Fibroblast of lung (primary cell): ENCODE measurements around the gene STON1. TPM values are rescaled to one million over a fixed set of nuclear protein-coding genes. Genes with fewer than 3 reads are reported as not detected.

Source experiments
- DNase-seq, 2 donors: peaks; one replicate each; pipeline versions ENCODE4 v3.0.0 to v3.0.0-alpha.2; 2010; ENCODE audit warnings: low read depth in 2 of 2
- H2AFZ ChIP-seq: 2 replicates; pipeline ENCODE4 v1.5.1; 2012; ENCODE audit warnings: low read length, control low read depth, inconsistent platforms
- H3K27ac ChIP-seq: 2 replicates; pipeline ENCODE4 v1.5.1; 2011; ENCODE audit warnings: low read length, control low read depth; ENCODE audit not compliant: insufficient read depth
- H3K27me3 ChIP-seq: 2 replicates; pipeline ENCODE4 v1.5.1; 2011; ENCODE audit warnings: mild to moderate bottlenecking, low read length; ENCODE audit not compliant: control insufficient read depth, insufficient read depth
- H3K36me3 ChIP-seq: 2 replicates; pipeline ENCODE4 v1.5.1; 2011; ENCODE audit warnings: low read length; ENCODE audit not compliant: control insufficient read depth, insufficient read depth
- H3K4me1 ChIP-seq: 2 replicates; pipeline ENCODE4 v1.5.1; 2011; ENCODE audit warnings: low read length; ENCODE audit not compliant: control insufficient read depth, insufficient read depth; ENCODE audit errors: extremely low read depth
- H3K4me2 ChIP-seq: 2 replicates; pipeline ENCODE4 v1.5.1; 2011; ENCODE audit warnings: low read length, control low read depth; ENCODE audit not compliant: insufficient read depth; ENCODE audit errors: extremely low read depth
- H3K4me3 ChIP-seq, 4 experiments: fragments of 200-600 bp in 1 of 4; sonication (generic) in 1 of 4; replicated peaks in 1 of 4; 2 replicates each; pipeline ENCODE4 v1.5.1; 2011 to 2016; ENCODE audit warnings: low read length in 4 of 4, low read depth in 3 of 4, mild to moderate bottlenecking in 3 of 4, control low read depth in 2 of 4, inconsistent platforms in 1 of 4, mixed read lengths in 1 of 4; ENCODE audit not compliant: insufficient read depth in 1 of 4; ENCODE audit errors: control extremely low read depth in 1 of 4
- H3K79me2 ChIP-seq: 2 replicates; pipeline ENCODE4 v1.5.1; 2012; ENCODE audit warnings: mild to moderate bottlenecking, low read length, inconsistent platforms; ENCODE audit not compliant: control insufficient read depth, insufficient read depth
- H3K9ac ChIP-seq: 2 replicates; pipeline ENCODE4 v1.5.1; 2011; ENCODE audit warnings: mild to moderate bottlenecking, low read length, control low read depth; ENCODE audit not compliant: insufficient read depth
- H3K9me3 ChIP-seq: 2 replicates; pipeline ENCODE4 v1.5.1; 2012; ENCODE audit warnings: low read depth, low read length; ENCODE audit not compliant: control insufficient read depth, insufficient read depth
- H4K20me1 ChIP-seq: 2 replicates; pipeline ENCODE4 v1.5.1; 2011; ENCODE audit warnings: low read length; ENCODE audit not compliant: control insufficient read depth, insufficient read depth; ENCODE audit errors: extremely low read depth
- EZH2 ChIP-seq: IDR thresholded peaks from 2 replicates; pipeline ENCODE4 v1.5.1; 2012; ENCODE audit warnings: low read length, control low read depth, mild to moderate bottlenecking; ENCODE audit errors: missing control alignments
- polyA plus RNA-seq, 2 donors: library from polyadenylated mRNA; depleted of rRNA in 1 of 2; stranded (reverse) in 1 of 2; unstranded in 1 of 2; fragments of >200 nt; gene quantifications; 2 replicates each; pipeline ENCODE4 v1.2.1, GENCODE V29; 2011 to 2012; ENCODE audit warnings: missing spikeins in 1 of 2
- total RNA-seq: library from RNA; depleted of rRNA; stranded (reverse); fragments of >200 nt; gene quantifications from 2 replicates; pipeline ENCODE4 v1.2.1, GENCODE V29; 2014
- TF ChIP-seq, protein P1 (sequence below), 2 donors: IDR thresholded peaks in 1 of 2; conservative IDR thresholded peaks in 1 of 2; 1 replicate in 1 of 2; 2 replicates in 1 of 2; pipeline ENCODE4 v1.5.1; 2011 to 2012; ENCODE audit warnings: low read length in 2 of 2, control low read depth in 1 of 2, inconsistent platforms in 1 of 2, low read depth in 1 of 2, mild to moderate bottlenecking in 1 of 2

The STON1 gene
- total and polyA plus RNA-seq, 2 donors (not counting 1 experiment from before 2014, with no cell fraction given) = 11.3 to 16.7 TPM

DNA sequence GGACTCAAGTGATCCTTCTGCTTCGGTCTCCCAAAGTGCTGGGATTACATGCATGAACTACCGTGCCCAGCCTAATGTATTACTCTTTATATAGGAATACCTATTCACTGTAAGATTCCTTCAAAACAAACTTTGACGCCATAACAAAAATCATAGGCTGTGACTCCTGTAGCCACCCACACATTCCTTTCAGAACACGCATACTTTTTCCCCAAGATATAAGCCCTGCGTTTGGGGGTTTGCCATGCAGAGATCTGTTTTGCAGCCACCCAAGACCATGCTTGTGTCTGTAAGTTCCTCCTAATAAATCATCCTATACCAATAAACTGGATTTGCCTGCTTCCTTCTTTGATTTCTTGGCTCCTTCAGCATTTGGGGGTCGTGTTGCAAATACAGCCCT, 46.0 kb upstream of the STON1 start:
- Histone ChIP-seq H3K9ac (no peak overlapping the region), H3K79me2 (no peaks in the 10 kb centered on the region), H3K4me2 (no peak overlapping the region), H3K36me3 (peaks cover 2% of the 10 kb centered on the region), H3K4me1 (peaks cover 4% of the 10 kb centered on the region), H3K9me3 (no peaks in the 10 kb centered on the region), H3K27ac (no peak overlapping the region), H3K4me3 (no peak overlapping the region), H4K20me1 (no peaks in the 10 kb centered on the region), H2AFZ (no peak overlapping the region), H3K27me3 (no peaks in the 10 kb centered on the region)
- TF ChIP-seq, protein P1, sequence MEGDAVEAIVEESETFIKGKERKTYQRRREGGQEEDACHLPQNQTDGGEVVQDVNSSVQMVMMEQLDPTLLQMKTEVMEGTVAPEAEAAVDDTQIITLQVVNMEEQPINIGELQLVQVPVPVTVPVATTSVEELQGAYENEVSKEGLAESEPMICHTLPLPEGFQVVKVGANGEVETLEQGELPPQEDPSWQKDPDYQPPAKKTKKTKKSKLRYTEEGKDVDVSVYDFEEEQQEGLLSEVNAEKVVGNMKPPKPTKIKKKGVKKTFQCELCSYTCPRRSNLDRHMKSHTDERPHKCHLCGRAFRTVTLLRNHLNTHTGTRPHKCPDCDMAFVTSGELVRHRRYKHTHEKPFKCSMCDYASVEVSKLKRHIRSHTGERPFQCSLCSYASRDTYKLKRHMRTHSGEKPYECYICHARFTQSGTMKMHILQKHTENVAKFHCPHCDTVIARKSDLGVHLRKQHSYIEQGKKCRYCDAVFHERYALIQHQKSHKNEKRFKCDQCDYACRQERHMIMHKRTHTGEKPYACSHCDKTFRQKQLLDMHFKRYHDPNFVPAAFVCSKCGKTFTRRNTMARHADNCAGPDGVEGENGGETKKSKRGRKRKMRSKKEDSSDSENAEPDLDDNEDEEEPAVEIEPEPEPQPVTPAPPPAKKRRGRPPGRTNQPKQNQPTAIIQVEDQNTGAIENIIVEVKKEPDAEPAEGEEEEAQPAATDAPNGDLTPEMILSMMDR (conservative IDR thresholded peaks at IDR 0.05 in 1 of 2, IDR thresholded peaks at IDR 0.05 in 1 of 2; ENCODE audit: low read depth in 1 of 2, low read length in 2 of 2) = no peak
- no peak for TF ChIP-seq EZH2
- peak; percentile 84 to 96 for DNase-seq

DNA sequence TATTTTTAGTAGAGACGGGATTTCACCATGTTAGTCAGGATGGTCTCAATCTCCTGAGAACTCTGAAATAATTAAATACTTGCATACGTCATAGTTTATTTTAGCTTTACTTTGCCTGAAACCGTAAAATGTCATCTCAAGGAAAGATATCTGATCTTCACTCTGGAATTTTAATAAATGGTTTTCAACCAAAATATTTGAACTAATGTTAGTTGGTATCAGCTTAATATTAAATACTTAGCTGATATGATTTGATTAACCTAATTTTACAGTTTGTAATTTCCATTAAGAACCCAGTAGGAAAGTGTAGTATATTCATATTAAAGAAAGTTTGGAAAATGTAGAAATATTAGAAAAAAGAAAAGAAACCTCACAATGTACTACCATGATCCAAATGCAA, 41.4 kb upstream of the STON1 start:
- Histone ChIP-seq H3K9me3 (no peaks in the 10 kb centered on the region), H3K27ac (no peak overlapping the region)
- TF ChIP-seq EZH2 = no peak
- TF ChIP-seq, protein P1 (conservative IDR thresholded peaks at IDR 0.05 in 1 of 2, IDR thresholded peaks at IDR 0.05 in 1 of 2; ENCODE audit: low read depth in 1 of 2, low read length in 2 of 2) = no peak

DNA sequence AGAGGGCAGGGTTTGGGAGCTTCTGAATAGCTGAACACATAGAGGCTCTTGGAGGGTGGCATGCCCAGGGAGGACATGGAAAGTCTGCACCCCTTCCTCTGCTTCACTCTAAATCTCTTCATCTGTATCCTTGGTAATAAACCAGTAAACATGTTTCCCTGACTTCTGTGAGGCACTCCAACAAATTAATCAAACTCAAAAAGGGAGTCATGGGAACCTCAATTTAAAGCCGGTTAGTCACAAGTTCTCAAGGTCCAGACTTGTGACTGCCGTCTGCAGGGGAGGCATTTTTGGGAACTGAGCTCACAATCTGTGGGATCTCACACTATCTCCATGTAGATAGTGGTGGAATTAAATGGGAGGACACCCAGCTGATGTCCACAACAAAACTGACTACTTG, 33.1 kb upstream of the STON1 start:
- Histone ChIP-seq H4K20me1 (no peaks in the 10 kb centered on the region), H3K4me3 (no peak overlapping the region), H3K9ac (no peak overlapping the region), H2AFZ (no peak overlapping the region), H3K9me3 (no peaks in the 10 kb centered on the region), H3K79me2 (no peaks in the 10 kb centered on the region), H3K27ac (no peak overlapping the region), H3K4me2 (no peak overlapping the region), H3K36me3 (no peaks in the 10 kb centered on the region), H3K27me3 (no peaks in the 10 kb centered on the region), H3K4me1 (peaks cover 2% of the 10 kb centered on the region)
- no peak for TF ChIP-seq EZH2
- TF ChIP-seq, protein P1 (conservative IDR thresholded peaks at IDR 0.05 in 1 of 2, IDR thresholded peaks at IDR 0.05 in 1 of 2; ENCODE audit: low read depth in 1 of 2, low read length in 2 of 2) = no peak
- peak; percentile 34 to 96 for DNase-seq

More for the DNA sequence above, 41.4 kb upstream of the STON1 start:
- H3K9ac ChIP-seq = no peak overlapping the region
- H3K36me3 ChIP-seq = peaks cover 2% of the 10 kb centered on the region
- no peak overlapping the region for H3K4me3 ChIP-seq
- DNase-seq = no peak
- no peak overlapping the region for H2AFZ ChIP-seq
- no peak overlapping the region for H3K4me2 ChIP-seq
- H3K27me3 ChIP-seq = no peaks in the 10 kb centered on the region
- no peaks in the 10 kb centered on the region for H3K4me1 ChIP-seq
- H4K20me1 ChIP-seq = no peaks in the 10 kb centered on the region
- H3K79me2 ChIP-seq = no peaks in the 10 kb centered on the region
